Lung (tissue), 12 donors: ENCODE measurements around the gene S1PR3. TPM values are rescaled to one million over a fixed set of nuclear protein-coding genes. Genes with fewer than 3 reads are reported as not detected.
A peak's percentile ranks its signal among the peaks of the same experiment; 100 is the strongest.

ENCODE experiments used
- ATAC-seq: fragments of 200-7000 bp; cut with Tn5 transposase; one replicate; pipeline ENCODE4 v1.9.1; 2020; ENCODE audit warnings: moderate number of reproducible peaks; ENCODE audit not compliant: insufficient read depth, low FRiP score
- DNase-seq, 3 donors: peaks; one replicate each; pipeline ENCODE4 v3.0.0-alpha.2; 2013 to 2017
- H3K27ac ChIP-seq, 2 donors: one replicate each; pipeline ENCODE4 v1.5.1; 2013; ENCODE audit warnings: mild to moderate bottlenecking in 2 of 2, moderate library complexity in 2 of 2, control low read depth in 1 of 2, inconsistent platforms in 1 of 2, low read depth in 1 of 2, low read length in 1 of 2
- H3K27me3 ChIP-seq, 3 donors: one replicate each; pipeline ENCODE4 v1.5.1; 2013; ENCODE audit warnings: low read length in 2 of 3; ENCODE audit not compliant: control insufficient read depth in 3 of 3, insufficient read depth in 3 of 3
- H3K36me3 ChIP-seq, 4 donors: one replicate each; pipeline ENCODE4 v1.5.1; 2013; ENCODE audit warnings: low read length in 4 of 4, mild to moderate bottlenecking in 1 of 4, moderate library complexity in 1 of 4; ENCODE audit not compliant: control insufficient read depth in 4 of 4, insufficient read depth in 4 of 4
- H3K4me1 ChIP-seq, 5 donors: one replicate each; pipeline ENCODE4 v1.5.1; 2013; ENCODE audit warnings: low read length in 5 of 5, mild to moderate bottlenecking in 2 of 5, moderate library complexity in 1 of 5; ENCODE audit not compliant: control insufficient read depth in 5 of 5, insufficient read depth in 5 of 5
- H3K4me3 ChIP-seq: one replicate; pipeline ENCODE4 v1.5.1; 2013; ENCODE audit warnings: mild to moderate bottlenecking, control low read depth, moderate library complexity
- H3K9ac ChIP-seq, 2 donors: one replicate each; pipeline ENCODE4 v1.5.1; 2013; ENCODE audit warnings: low read length in 2 of 2, control low read depth in 1 of 2; ENCODE audit not compliant: insufficient read depth in 1 of 2
- H3K9me3 ChIP-seq, 4 donors: one replicate each; pipeline ENCODE4 v1.5.1; 2013; ENCODE audit warnings: low read length in 3 of 4, mild to moderate bottlenecking in 1 of 4, moderate library complexity in 1 of 4; ENCODE audit not compliant: control insufficient read depth in 4 of 4, insufficient read depth in 3 of 4
- CTCF ChIP-seq: IDR thresholded peaks from 2 replicates; pipeline ENCODE4 v1.5.1; 2012; ENCODE audit warnings: mild to moderate bottlenecking; ENCODE audit errors: control extremely low read depth, extremely low read depth
- whole genome bisulfite sequencing, 2 donors: extraction: QIAGEN DNeasy Blood & Tissue Kit; methylation state at CpG; one replicate each; pipeline ENCODE4 v1.1.7; 2013; 5-methylcytosine and 5-hydroxymethylcytosine counted together
- polyA plus RNA-seq, 2 donors: library from polyadenylated mRNA; stranded (reverse); fragments of 200-250 nt; gene quantifications; one replicate each; pipeline ENCODE4 v1.2.1, GENCODE V29; 2013
- total RNA-seq, 2 donors: library from RNA; depleted of rRNA in 1 of 2; stranded (reverse); fragments of >200 nt in 1 of 2; gene quantifications; one replicate each; pipeline ENCODE4 v1.2.1, GENCODE V29; 2014 to 2021
- donor health status: control.
- donor health status: control.
- donor health status: Bipolar disorder and iron deficiency.
- donor health status: healthy.
- donor health status: DM: yes; HTN: yes; CAD: no.

Gene S1PR3
- total and polyA plus RNA-seq, 4 donors = 2.8 to 38.7 (median 14.3) TPM

- H3K4me3 ChIP-seq = no peak overlapping the region
- H3K4me1 ChIP-seq = peaks cover 10 to 29% (median 13%) of the 10 kb centered on the region in 5 donors
- peak overlapping the region in 1 of 2 donors; percentile 51 for H3K27ac ChIP-seq
- H3K36me3 ChIP-seq = no peaks in the 10 kb centered on the region
- no peak overlapping the region for H3K9ac ChIP-seq
- 92 to 95% methylated on average over 4 of the region's 4 CpGs for WGBS, 2 donors
- peaks cover 0 to 6% (median 2%) of the 10 kb centered on the region in 4 donors for H3K9me3 ChIP-seq
- no peak for TF ChIP-seq CTCF
- ATAC-seq (no peak), DNase-seq (no peak)
- no peaks in the 10 kb centered on the region for H3K27me3 ChIP-seq
Measured at GRCh38 chr9:89024727-89025126, 33.5 kb downstream of the S1PR3 start.

GRCh38 chr9:89025553-89025952 lies 34.3 kb downstream of the S1PR3 start:
- DNase-seq = no peak
- H3K27ac ChIP-seq = peak overlapping the region in 1 of 2 donors; percentile 51
- ATAC-seq = no peak
- no peak overlapping the region for H3K9ac ChIP-seq
- H3K27me3 ChIP-seq = no peaks in the 10 kb centered on the region
- H3K4me3 ChIP-seq = no peak overlapping the region
- peaks cover 1 to 4% (median 4%) of the 10 kb centered on the region in 4 donors for H3K9me3 ChIP-seq
- no peaks in the 10 kb centered on the region for H3K36me3 ChIP-seq
- TF ChIP-seq CTCF = no peak
- peaks cover 7 to 29% (median 13%) of the 10 kb centered on the region in 5 donors for H3K4me1 ChIP-seq

- Histone ChIP-seq H3K4me3 (no peak overlapping the region), H3K9ac (no peak overlapping the region), H3K4me1 (peaks cover 0 to 16% (median 9%) of the 10 kb centered on the region in 5 donors), H3K27ac (peak overlapping the region in 1 of 2 donors; percentile 37), H3K27me3 (no peaks in the 10 kb centered on the region), H3K9me3 (peaks cover 2 to 4% (median 3%) of the 10 kb centered on the region in 4 donors), H3K36me3 (no peaks in the 10 kb centered on the region)
- ATAC-seq (no peak), DNase-seq (no peak)
- no peak for TF ChIP-seq CTCF
- WGBS, 2 donors = 15 to 35% methylated on average over 3 of the region's 3 CpGs
Measured at GRCh38 chr9:89026876-89027275, 35.6 kb downstream of the S1PR3 start.

- no peaks in the 10 kb centered on the region for H3K4me1 ChIP-seq
- no peaks in the 10 kb centered on the region for H3K27me3 ChIP-seq
- peaks cover 3 to 4% (median 4%) of the 10 kb centered on the region in 4 donors for H3K9me3 ChIP-seq
- no peaks in the 10 kb centered on the region for H3K36me3 ChIP-seq
- H3K9ac ChIP-seq = no peak overlapping the region
- DNase-seq (no peak), ATAC-seq (no peak)
- no peak for TF ChIP-seq CTCF
- H3K4me3 ChIP-seq = no peak overlapping the region
- H3K27ac ChIP-seq = no peak overlapping the region
Measured at GRCh38 chr9:89029788-89030187, 38.5 kb downstream of the S1PR3 start.
